Adrenal gland (tissue), 12 donors: Measurements from ENCODE around the gene LTBP2. TPM values are rescaled to one million over a fixed set of nuclear protein-coding genes. Genes with fewer than 3 reads are reported as not detected.

Experiments
- DNase-seq, 7 donors: peaks; one replicate each; pipeline ENCODE4 v3.0.0-alpha.2; 2019 to 2020
- H3K27ac ChIP-seq, 5 donors: fragments of 200-600 bp; sonication (generic) in 4 of 5; 1 replicate in 3 of 5; 2 replicates in 2 of 5; pipeline versions ENCODE4 v1.5.1 to v1.8.0; 2016 to 2020; ENCODE audit warnings: mild to moderate bottlenecking in 1 of 5
- H3K27me3 ChIP-seq: fragments of 200-600 bp; 2 replicates; pipeline ENCODE4 v1.8.0; 2021
- H3K36me3 ChIP-seq, 2 donors: fragments of 200-600 bp; replicated peaks in 1 of 2; 1 replicate in 1 of 2; 2 replicates in 1 of 2; pipeline versions ENCODE4 v1.5.1 to v1.8.0; 2018 to 2022
- H3K4me1 ChIP-seq, 2 donors: fragments of 200-600 bp; replicated peaks in 1 of 2; 1 replicate in 1 of 2; 2 replicates in 1 of 2; pipeline versions ENCODE4 v1.5.1 to v1.8.0; 2018 to 2021
- H3K4me3 ChIP-seq, 4 donors: fragments of 200-600 bp; sonication (generic) in 3 of 4; one replicate each; pipeline ENCODE4 v1.5.1; 2016 to 2018
- H3K9me3 ChIP-seq, 3 donors: fragments of 200-600 bp; sonication (generic) in 1 of 3; replicated peaks in 1 of 3; 1 replicate in 2 of 3; 2 replicates in 1 of 3; pipeline versions ENCODE4 v1.5.1 to v1.8.0; 2016 to 2021
- CTCF ChIP-seq, 6 experiments: fragments of 450-650 bp in 4 of 6; fragments of 200-600 bp in 2 of 6; sonication (generic) in 1 of 6; IDR thresholded peaks; 1 replicate in 5 of 6; 2 replicates in 1 of 6; pipeline versions ENCODE4 v1.5.1 to v1.8.0; 2016 to 2021; ENCODE audit warnings: antibody characterized with exemption in 6 of 6, mild to moderate bottlenecking in 2 of 6, moderate library complexity in 1 of 6
- POLR2A ChIP-seq, 2 donors: fragments of 450-650 bp; IDR thresholded peaks; one replicate each; pipeline ENCODE4 v1.6.1; 2017; ENCODE audit warnings: antibody characterized with exemption in 2 of 2, mild to moderate bottlenecking in 2 of 2, moderate library complexity in 1 of 2
- WGBS, 4 donors: extraction: QIAGEN DNeasy Blood & Tissue Kit in 2 of 4; methylation state at CpG; one replicate each; pipeline versions ENCODE4 v1.1.5 to v1.1.7; 2013 to 2017; 5-methylcytosine and 5-hydroxymethylcytosine counted together
- intact Hi-C, 2 donors: fragments of 100-400 bp; cut with DNase I; formaldehyde crosslinking; loops; one replicate each; pipeline versions ENCODE4 v1.14.1 to v1.15.0; 2022 to 2023
- polyA plus RNA-seq, 3 donors: library from polyadenylated mRNA; stranded (reverse); fragments of 200-250 nt in 2 of 3; fragments of 350-450 nt in 1 of 3; fragmentation: Illumina TruSeq in 1 of 3; extraction: RNeasy Lipid Tissue Mini Kit (QIAGEN cat#74804) in 1 of 3; gene quantifications; one replicate each; pipeline ENCODE4 v1.2.3, GENCODE V29; 2013 to 2014
- total RNA-seq, 9 donors: library from RNA; depleted of rRNA in 4 of 9; stranded (reverse); fragments of >200 nt in 4 of 9; fragments of 120-200 nt in 1 of 9; fragmentation: NEBNext Ultra II Directional in 1 of 9; extraction: Animal tissue kit (Norgen Biotek cat#: 25700) in 1 of 9; gene quantifications; one replicate each; pipeline versions ENCODE4 v1.1.0 to v1.2.4, GENCODE V29; 2013 to 2023
- donor health status: healthy with polysubstance abuse.
- donor health status: Bipolar disorder and iron deficiency.
- donor health status: DM: yes; HTN: yes; CAD: no.
- donor health status: DM: no; HTN: no; CAD: no.
- donor health status: DM: no; HTN: no; CAD: no.
- donor health status: DM: yes; HTN: yes; CAD: no.

LTBP2 gene
- total and polyA plus RNA-seq, 12 donors: 2.1 to 17.0 (median 6.2) TPM

DNA sequence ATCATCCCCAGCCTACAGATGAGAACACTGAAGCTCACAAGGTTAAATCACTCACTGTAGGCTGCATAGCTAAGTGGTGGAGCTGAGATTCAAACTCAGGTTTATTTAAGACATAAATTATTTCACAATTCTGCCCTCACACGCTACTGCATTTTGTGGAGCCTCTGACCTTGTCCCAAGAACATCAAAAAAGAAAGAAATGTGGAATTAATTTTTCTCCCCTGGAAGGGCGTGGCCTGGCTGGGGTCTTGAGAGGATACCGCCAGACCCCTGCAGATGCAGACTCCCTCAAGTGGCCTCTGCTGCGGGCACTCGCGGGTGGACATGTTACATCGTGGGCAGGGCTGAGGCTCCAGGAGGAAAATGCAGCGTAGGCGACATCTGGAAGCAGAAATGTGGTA, 40.6 kb downstream of the LTBP2 start:
- DNase-seq: peak in 1 of 7 donors; percentile 55
- H3K27me3 ChIP-seq: no peaks in the 10 kb centered on the region
- H3K9me3 ChIP-seq: no peaks in the 10 kb centered on the region
- WGBS, 4 donors: 21 to 28% (median 26%) methylated on average over 9 of the region's 9 CpGs
- H3K4me3 ChIP-seq: peak overlapping the region in 1 of 4 donors; percentile 13
- intact Hi-C loops: no loop called here
- H3K27ac ChIP-seq: peak overlapping the region in 4 of 5 donors; percentile 59 to 90 (median 64)
- H3K36me3 ChIP-seq: no peaks in the 10 kb centered on the region
- H3K4me1 ChIP-seq: peaks cover 11 to 26% of the 10 kb centered on the region in 2 donors
- TF ChIP-seq POLR2A (IDR thresholded peaks at IDR 0.05) (no peak), CTCF (IDR thresholded peaks at IDR 0.05) (no peak)

GRCh38 chr14:74570696-74571095, 41.3 kb downstream of the LTBP2 start:
- H3K4me1 ChIP-seq: peaks cover 11 to 24% of the 10 kb centered on the region in 2 donors
- H3K4me3 ChIP-seq: no peak overlapping the region
- peak overlapping the region in 1 of 5 donors; percentile 90 for H3K27ac ChIP-seq
- WGBS, 4 donors: 82 to 92% (median 88%) methylated on average over 5 of the region's 5 CpGs
- H3K9me3 ChIP-seq: no peaks in the 10 kb centered on the region
- TF ChIP-seq CTCF (IDR thresholded peaks at IDR 0.05): no peak
- intact Hi-C loops: no loop called here
- no peaks in the 10 kb centered on the region for H3K36me3 ChIP-seq
- no peak for DNase-seq
- no peaks in the 10 kb centered on the region for H3K27me3 ChIP-seq

GRCh38 chr14:74569806-74570591, 42.0 kb downstream of the LTBP2 start:
- no peak overlapping the region for H3K4me3 ChIP-seq
- H3K27ac ChIP-seq: peak overlapping the region in 2 of 5 donors; percentile 7 to 50
- intact Hi-C loops: no loop called here
- H3K4me1 ChIP-seq: peaks cover 11 to 24% of the 10 kb centered on the region in 2 donors
- no peaks in the 10 kb centered on the region for H3K36me3 ChIP-seq
- DNase-seq: no peak
- H3K27me3 ChIP-seq: no peaks in the 10 kb centered on the region
- no peaks in the 10 kb centered on the region for H3K9me3 ChIP-seq
- WGBS, 4 donors: 74 to 83% (median 81%) methylated on average over 5 to 8 of the region's 8 CpGs
- TF ChIP-seq POLR2A (IDR thresholded peaks at IDR 0.05) (no peak), CTCF (IDR thresholded peaks at IDR 0.05) (no peak)

DNA sequence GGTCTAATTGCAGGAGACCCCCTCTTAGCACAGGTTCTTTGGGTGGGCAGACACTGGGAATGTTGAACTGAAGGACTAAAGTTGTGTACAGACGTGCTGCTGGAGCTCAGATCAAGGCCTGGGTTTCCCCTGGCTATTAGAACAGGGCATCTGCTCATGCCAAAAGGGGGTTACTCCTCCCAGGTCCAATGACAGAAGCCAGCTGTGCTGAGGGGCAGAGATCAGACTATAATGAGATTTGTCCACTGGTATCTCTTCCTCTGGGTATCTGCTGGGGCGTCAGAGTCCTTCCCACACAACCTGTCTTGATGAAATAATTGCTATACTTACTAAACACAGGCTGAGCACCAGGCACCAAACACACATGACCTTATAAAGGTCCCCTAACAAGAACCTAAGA, 42.6 kb downstream of the LTBP2 start:
- peak overlapping the region in 2 of 5 donors; percentile 7 to 50 for H3K27ac ChIP-seq
- H3K9me3 ChIP-seq: no peaks in the 10 kb centered on the region
- no peaks in the 10 kb centered on the region for H3K27me3 ChIP-seq
- 60 to 78% (median 64%) methylated on average over 1 to 2 of the region's 2 CpGs for WGBS, 4 donors
- TF ChIP-seq POLR2A (IDR thresholded peaks at IDR 0.05) (no peak), CTCF (IDR thresholded peaks at IDR 0.05) (no peak)
- no peak overlapping the region for H3K4me3 ChIP-seq
- DNase-seq: no peak
- intact Hi-C loops: no loop called here
- H3K36me3 ChIP-seq: no peaks in the 10 kb centered on the region
- peaks cover 11 to 24% of the 10 kb centered on the region in 2 donors for H3K4me1 ChIP-seq
